SK-N-SH (cell line): ENCODE results near the gene TBC1D12.

Experiments
- CHD2 ChIP-seq: fragments of 150-350 bp; IDR thresholded peaks from 2 replicates; pipeline ENCODE4 v1.6.1; 2018; ENCODE audit warnings: low read length; ENCODE audit not compliant: partially characterized antibody
- CTCF ChIP-seq: fragments of 200-600 bp; sonication (generic); IDR thresholded peaks from 2 replicates; pipeline ENCODE4 v1.6.1; 2017; ENCODE audit warnings: antibody characterized with exemption, mild to moderate bottlenecking, moderate library complexity
- EP300 ChIP-seq, 2 experiments: IDR thresholded peaks; 2 replicates each; pipeline versions ENCODE4 v1.4.0 to v1.6.1; 2012; ENCODE audit warnings: borderline replicate concordance in 1 of 2, low read depth in 1 of 2, low read length in 1 of 2
- GABPA ChIP-seq: IDR thresholded peaks from 2 replicates; pipeline ENCODE4 v1.4.0; 2012; ENCODE audit warnings: low read depth, mild to moderate bottlenecking
- PBX3 ChIP-seq: IDR thresholded peaks from 2 replicates; pipeline ENCODE4; 2012
- RFX5 ChIP-seq: IDR thresholded peaks from 2 replicates; pipeline ENCODE4 v1.6.1; 2012; ENCODE audit warnings: mild to moderate bottlenecking, improper control_type of control experiment, low read length
- SMC3 ChIP-seq: IDR thresholded peaks from 2 replicates; pipeline ENCODE4 v1.6.1; 2012; ENCODE audit warnings: low read depth, low read length, improper control_type of control experiment
- TCF12 ChIP-seq: IDR thresholded peaks from 2 replicates; pipeline ENCODE4 v1.4.0; 2012
- TF ChIP-seq, protein P1 (sequence below): fragments of 150-350 bp; IDR thresholded peaks from 2 replicates; pipeline ENCODE4 v1.6.1; 2017; ENCODE audit warnings: antibody characterized with exemption, low read length, low read depth, borderline replicate concordance
- TF ChIP-seq, protein P2 (sequence below): IDR thresholded peaks from 2 replicates; pipeline ENCODE4 v1.4.0; 2012; ENCODE audit warnings: low read depth, borderline replicate concordance

- TF ChIP-seq CTCF (no peak), PBX3 (no peak), EP300 (IDR thresholded peaks at IDR 0.05; ENCODE audit: borderline replicate concordance in 1 of 2, low read depth in 1 of 2, low read length in 1 of 2) (no peak), RFX5 (no peak), GABPA (no peak), SMC3 (no peak), CHD2 (no peak), TCF12 (no peak)
- TF ChIP-seq, protein P1, sequence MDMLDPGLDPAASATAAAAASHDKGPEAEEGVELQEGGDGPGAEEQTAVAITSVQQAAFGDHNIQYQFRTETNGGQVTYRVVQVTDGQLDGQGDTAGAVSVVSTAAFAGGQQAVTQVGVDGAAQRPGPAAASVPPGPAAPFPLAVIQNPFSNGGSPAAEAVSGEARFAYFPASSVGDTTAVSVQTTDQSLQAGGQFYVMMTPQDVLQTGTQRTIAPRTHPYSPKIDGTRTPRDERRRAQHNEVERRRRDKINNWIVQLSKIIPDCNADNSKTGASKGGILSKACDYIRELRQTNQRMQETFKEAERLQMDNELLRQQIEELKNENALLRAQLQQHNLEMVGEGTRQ: no peak
- TF ChIP-seq, protein P2, sequence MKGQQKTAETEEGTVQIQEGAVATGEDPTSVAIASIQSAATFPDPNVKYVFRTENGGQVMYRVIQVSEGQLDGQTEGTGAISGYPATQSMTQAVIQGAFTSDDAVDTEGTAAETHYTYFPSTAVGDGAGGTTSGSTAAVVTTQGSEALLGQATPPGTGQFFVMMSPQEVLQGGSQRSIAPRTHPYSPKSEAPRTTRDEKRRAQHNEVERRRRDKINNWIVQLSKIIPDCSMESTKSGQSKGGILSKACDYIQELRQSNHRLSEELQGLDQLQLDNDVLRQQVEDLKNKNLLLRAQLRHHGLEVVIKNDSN: no peak
These were observed 88.4 kb downstream of the TBC1D12 start for GRCh38 chr10:94490789-94491039.
